ENCODE measurements around the gene XRCC1. TPM values are rescaled to one million over a fixed set of nuclear protein-coding genes. Genes with fewer than 3 reads are reported as not detected.

XRCC1 gene
- polyA plus RNA-seq, 3 donors, result 13.1 to 23.0 (median 19.3) TPM

DNA sequence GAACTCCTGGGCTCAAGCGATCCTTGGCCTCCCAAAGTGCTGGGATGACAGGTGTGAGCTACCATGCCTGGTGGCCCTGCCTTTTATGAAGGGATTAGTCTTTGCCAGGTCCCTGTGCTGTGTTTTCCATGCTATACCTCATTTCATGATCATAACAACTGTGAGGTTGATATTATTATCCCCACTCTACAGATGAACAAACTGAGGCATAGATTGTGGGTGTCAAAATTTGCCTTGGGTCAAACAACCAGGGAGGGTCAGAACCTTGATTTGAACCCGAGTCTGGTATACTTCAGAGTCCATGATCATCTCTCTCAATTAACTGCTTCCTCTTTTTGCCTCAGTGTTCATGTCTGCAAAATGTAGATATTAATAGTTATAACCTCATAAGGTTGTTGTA is 7.2 kb upstream of the XRCC1 start:
- H3K79me2 ChIP-seq (ENCODE audit: insufficient read depth, low read length), result no peaks in the 10 kb centered on the region
- peaks cover 0 to 6% of the 10 kb centered on the region in 2 donors for H3K36me3 ChIP-seq (replicated peaks in 1 of 2; ENCODE audit: control insufficient read depth in 1 of 2, insufficient read depth in 2 of 2, low read length in 2 of 2)
- no CpG with 5 or more reads among the region's 2 CpGs for WGBS (ENCODE audit: insufficient coverage)
- Mint-ChIP-seq H3K4me1 (peaks cover 37% of the 10 kb centered on the region), H3K36me3 (peaks cover 8 to 17% of the 10 kb centered on the region in 2 donors), H3K27ac (no peak overlapping the region), H3K9me3 (no peaks in the 10 kb centered on the region), H3K4me3 (no peak overlapping the region), H3K27me3 (ENCODE audit: low read depth in 3 of 3) (peaks cover 0 to 3% (median 0%) of the 10 kb centered on the region in 3 donors)
- H3K27ac ChIP-seq (ENCODE audit: low read depth in 1 of 2, low read length in 2 of 2), result no peak overlapping the region
- no peak overlapping the region for H3K9ac ChIP-seq (ENCODE audit: insufficient read depth, low read length, poor library complexity, severe bottlenecking)
- no peak for DNase-seq
- H4K20me1 ChIP-seq (ENCODE audit: insufficient read depth, low read length), result no peaks in the 10 kb centered on the region
- H3K4me3 ChIP-seq (replicated peaks in 1 of 3; ENCODE audit: low read depth in 2 of 3, low read length in 3 of 3), result no peak overlapping the region
- H3K9me3 ChIP-seq (replicated peaks in 1 of 2; ENCODE audit: control insufficient read depth in 1 of 2, insufficient read depth in 1 of 2, low read length in 2 of 2), result no peaks in the 10 kb centered on the region
- intact Hi-C loops (cut with micrococcal nuclease), result loop anchor here in 1 of 2 donors (5.0 kb wide), 1 partner anchor 50 kb away; the partner anchor contains the start of gene ZNF575
- H3K27me3 ChIP-seq (ENCODE audit: control insufficient read depth in 2 of 2, insufficient read depth in 2 of 2, low read length in 2 of 2), result no peaks in the 10 kb centered on the region
- no peak overlapping the region for H3K4me2 ChIP-seq (replicated peaks; ENCODE audit: extremely low read depth, low read length, poor library complexity, severe bottlenecking)
- TF ChIP-seq, protein P1, sequence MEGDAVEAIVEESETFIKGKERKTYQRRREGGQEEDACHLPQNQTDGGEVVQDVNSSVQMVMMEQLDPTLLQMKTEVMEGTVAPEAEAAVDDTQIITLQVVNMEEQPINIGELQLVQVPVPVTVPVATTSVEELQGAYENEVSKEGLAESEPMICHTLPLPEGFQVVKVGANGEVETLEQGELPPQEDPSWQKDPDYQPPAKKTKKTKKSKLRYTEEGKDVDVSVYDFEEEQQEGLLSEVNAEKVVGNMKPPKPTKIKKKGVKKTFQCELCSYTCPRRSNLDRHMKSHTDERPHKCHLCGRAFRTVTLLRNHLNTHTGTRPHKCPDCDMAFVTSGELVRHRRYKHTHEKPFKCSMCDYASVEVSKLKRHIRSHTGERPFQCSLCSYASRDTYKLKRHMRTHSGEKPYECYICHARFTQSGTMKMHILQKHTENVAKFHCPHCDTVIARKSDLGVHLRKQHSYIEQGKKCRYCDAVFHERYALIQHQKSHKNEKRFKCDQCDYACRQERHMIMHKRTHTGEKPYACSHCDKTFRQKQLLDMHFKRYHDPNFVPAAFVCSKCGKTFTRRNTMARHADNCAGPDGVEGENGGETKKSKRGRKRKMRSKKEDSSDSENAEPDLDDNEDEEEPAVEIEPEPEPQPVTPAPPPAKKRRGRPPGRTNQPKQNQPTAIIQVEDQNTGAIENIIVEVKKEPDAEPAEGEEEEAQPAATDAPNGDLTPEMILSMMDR (IDR thresholded peaks at IDR 0.05), result no peak
- no peak overlapping the region for H2AFZ ChIP-seq (ENCODE audit: insufficient read depth, low read depth, low read length, poor library complexity, severe bottlenecking)
- H3K4me1 ChIP-seq (ENCODE audit: control insufficient read depth in 1 of 2, insufficient read depth in 2 of 2, low read length in 2 of 2), result peaks cover 27 to 29% of the 10 kb centered on the region in 2 donors

DNA sequence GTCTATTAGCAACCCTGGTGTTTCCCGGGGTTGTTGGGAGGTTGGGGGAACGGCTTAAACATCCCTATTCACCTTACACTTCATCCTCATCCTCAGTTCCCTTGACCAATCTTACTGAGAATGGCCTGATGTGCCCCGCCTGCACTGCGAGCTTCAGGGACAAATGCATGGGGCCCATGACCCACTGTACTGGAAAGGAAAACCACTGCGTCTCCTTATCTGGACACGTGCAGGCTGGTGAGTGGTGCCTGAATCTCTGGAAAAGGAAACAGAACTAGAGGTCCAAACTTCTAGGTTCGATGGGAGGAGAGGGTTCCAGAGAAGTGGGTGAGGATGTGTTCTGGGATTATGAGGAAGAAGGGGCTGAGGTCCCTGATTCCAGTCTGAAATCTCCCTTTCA is 6.1 kb upstream of the XRCC1 start:
- 17% methylated on average over 1 of the region's 7 CpGs for WGBS (ENCODE audit: insufficient coverage)
- H3K79me2 ChIP-seq (ENCODE audit: insufficient read depth, low read length), result no peaks in the 10 kb centered on the region
- H3K4me1 Mint-ChIP-seq, result peaks cover 37% of the 10 kb centered on the region
- H3K27ac ChIP-seq (ENCODE audit: low read depth in 1 of 2, low read length in 2 of 2), result no peak overlapping the region
- H3K4me3 Mint-ChIP-seq, result peak overlapping the region in 1 of 2 donors; percentile 26
- H3K4me3 ChIP-seq (replicated peaks in 1 of 3; ENCODE audit: low read depth in 2 of 3, low read length in 3 of 3), result no peak overlapping the region
- no peak overlapping the region for H3K9ac ChIP-seq (ENCODE audit: insufficient read depth, low read length, poor library complexity, severe bottlenecking)
- H3K36me3 Mint-ChIP-seq, result peaks cover 8 to 9% of the 10 kb centered on the region in 2 donors
- no peaks in the 10 kb centered on the region for H3K27me3 ChIP-seq (ENCODE audit: control insufficient read depth in 2 of 2, insufficient read depth in 2 of 2, low read length in 2 of 2)
- intact Hi-C loops (cut with micrococcal nuclease), result loop anchor here in 1 of 2 donors (5.0 kb wide), 1 partner anchor 49 kb away; the partner anchor contains the start of gene ZNF575
- H3K9me3 ChIP-seq (replicated peaks in 1 of 2; ENCODE audit: control insufficient read depth in 1 of 2, insufficient read depth in 1 of 2, low read length in 2 of 2), result no peaks in the 10 kb centered on the region
- H4K20me1 ChIP-seq (ENCODE audit: insufficient read depth, low read length), result no peaks in the 10 kb centered on the region
- TF ChIP-seq, protein P1 (IDR thresholded peaks at IDR 0.05), result no peak
- peaks cover 0 to 2% of the 10 kb centered on the region in 2 donors for H3K36me3 ChIP-seq (replicated peaks in 1 of 2; ENCODE audit: control insufficient read depth in 1 of 2, insufficient read depth in 2 of 2, low read length in 2 of 2)
- no peak for DNase-seq
- H3K27me3 Mint-ChIP-seq (ENCODE audit: low read depth in 3 of 3), result peaks cover 0 to 4% (median 0%) of the 10 kb centered on the region in 3 donors
- H3K9me3 Mint-ChIP-seq, result no peaks in the 10 kb centered on the region
- no peak overlapping the region for H3K4me2 ChIP-seq (replicated peaks; ENCODE audit: extremely low read depth, low read length, poor library complexity, severe bottlenecking)
- peak overlapping the region; percentile 92 for H2AFZ ChIP-seq (ENCODE audit: insufficient read depth, low read depth, low read length, poor library complexity, severe bottlenecking)
- peaks cover 28 to 30% of the 10 kb centered on the region in 2 donors for H3K4me1 ChIP-seq (ENCODE audit: control insufficient read depth in 1 of 2, insufficient read depth in 2 of 2, low read length in 2 of 2)
- H3K27ac Mint-ChIP-seq, result peak overlapping the region in 3 of 7 donors; percentile 9 to 90 (median 55)

All from CD14-positive monocyte (primary cell).